Right atrium auricular region (tissue), 2 donors: ENCODE measurements around the gene LAMA2. TPM values are rescaled to one million over a fixed set of nuclear protein-coding genes. Genes with fewer than 3 reads are reported as not detected.

Source experiments
- DNase-seq: peaks from one replicate; pipeline ENCODE4 v3.0.0-alpha.2; 2019; ENCODE audit warnings: low spot score
- H3K27ac ChIP-seq, 2 donors: fragments of 200-600 bp; sonication (generic); 1 replicate in 1 of 2; 2 replicates in 1 of 2; pipeline ENCODE4 v1.5.1; 2016 to 2019
- H3K27me3 ChIP-seq, 2 donors: fragments of 200-600 bp; sonication (generic); one replicate each; pipeline versions ENCODE4 v1.5.1 to v1.6.0; 2017 to 2019
- H3K36me3 ChIP-seq: fragments of 200-600 bp; sonication (generic); one replicate; pipeline ENCODE4 v1.5.1; 2016
- H3K4me1 ChIP-seq, 2 donors: fragments of 200-600 bp; sonication (generic); one replicate each; pipeline versions ENCODE4 v1.5.1 to v1.6.0; 2017 to 2019
- H3K4me3 ChIP-seq, 2 donors: fragments of 200-600 bp; sonication (generic); 1 replicate in 1 of 2; 2 replicates in 1 of 2; pipeline ENCODE4 v1.5.1; 2017 to 2019; ENCODE audit warnings: mild to moderate bottlenecking in 1 of 2, moderate library complexity in 1 of 2
- H3K9me3 ChIP-seq, 2 donors: fragments of 200-600 bp; sonication (generic); one replicate each; pipeline ENCODE4 v1.5.1; 2019
- total RNA-seq, 2 donors: library from RNA; depleted of rRNA; stranded (reverse); fragments of >200 nt; gene quantifications; one replicate each; pipeline ENCODE4 v1.1.0, GENCODE V29; 2016
- TF ChIP-seq, protein P1 (sequence below), 2 donors: fragments of 200-600 bp; sonication (generic); IDR thresholded peaks; one replicate each; pipeline ENCODE4 v1.5.1; 2019; ENCODE audit warnings: antibody characterized with exemption in 2 of 2

LAMA2 gene
- total RNA-seq, 2 donors from 2014 or later, result 150 to 166 TPM

GRCh38 chr6:129209355-129209754 lies 326.4 kb downstream of the LAMA2 start:
- no peaks in the 10 kb centered on the region for H3K36me3 ChIP-seq
- H3K9me3 ChIP-seq, result no peaks in the 10 kb centered on the region
- H3K27ac ChIP-seq, result no peak overlapping the region
- H3K4me3 ChIP-seq, result no peak overlapping the region
- no peaks in the 10 kb centered on the region for H3K27me3 ChIP-seq
- TF ChIP-seq, protein P1, sequence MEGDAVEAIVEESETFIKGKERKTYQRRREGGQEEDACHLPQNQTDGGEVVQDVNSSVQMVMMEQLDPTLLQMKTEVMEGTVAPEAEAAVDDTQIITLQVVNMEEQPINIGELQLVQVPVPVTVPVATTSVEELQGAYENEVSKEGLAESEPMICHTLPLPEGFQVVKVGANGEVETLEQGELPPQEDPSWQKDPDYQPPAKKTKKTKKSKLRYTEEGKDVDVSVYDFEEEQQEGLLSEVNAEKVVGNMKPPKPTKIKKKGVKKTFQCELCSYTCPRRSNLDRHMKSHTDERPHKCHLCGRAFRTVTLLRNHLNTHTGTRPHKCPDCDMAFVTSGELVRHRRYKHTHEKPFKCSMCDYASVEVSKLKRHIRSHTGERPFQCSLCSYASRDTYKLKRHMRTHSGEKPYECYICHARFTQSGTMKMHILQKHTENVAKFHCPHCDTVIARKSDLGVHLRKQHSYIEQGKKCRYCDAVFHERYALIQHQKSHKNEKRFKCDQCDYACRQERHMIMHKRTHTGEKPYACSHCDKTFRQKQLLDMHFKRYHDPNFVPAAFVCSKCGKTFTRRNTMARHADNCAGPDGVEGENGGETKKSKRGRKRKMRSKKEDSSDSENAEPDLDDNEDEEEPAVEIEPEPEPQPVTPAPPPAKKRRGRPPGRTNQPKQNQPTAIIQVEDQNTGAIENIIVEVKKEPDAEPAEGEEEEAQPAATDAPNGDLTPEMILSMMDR (IDR thresholded peaks at IDR 0.05), result no peak
- peaks cover 0 to 9% of the 10 kb centered on the region in 2 donors for H3K4me1 ChIP-seq
- no peak for DNase-seq

DNA sequence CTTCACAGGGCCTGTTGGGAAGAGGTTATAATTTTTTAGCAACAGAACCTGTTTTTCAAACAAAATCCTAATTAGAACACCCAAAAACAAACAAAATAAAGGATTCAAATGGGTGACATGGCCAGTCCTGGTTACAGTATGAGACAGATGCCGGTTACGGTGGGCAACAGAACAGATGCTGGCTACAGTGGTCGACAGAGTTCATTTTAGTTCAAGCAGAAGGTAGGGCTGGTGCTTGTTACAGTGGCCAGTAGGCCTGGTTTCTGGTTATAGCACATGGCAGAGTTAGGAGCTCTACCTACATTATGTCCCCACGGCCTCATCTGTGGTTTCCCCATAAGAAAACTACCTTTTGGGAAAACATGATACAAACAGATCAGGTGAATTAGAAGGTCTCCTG lies 327.7 kb downstream of the LAMA2 start:
- Histone ChIP-seq H3K36me3 (no peaks in the 10 kb centered on the region), H3K27ac (no peak overlapping the region), H3K27me3 (no peaks in the 10 kb centered on the region), H3K9me3 (no peaks in the 10 kb centered on the region), H3K4me1 (peaks cover 0 to 9% of the 10 kb centered on the region in 2 donors), H3K4me3 (no peak overlapping the region)
- TF ChIP-seq, protein P1 (IDR thresholded peaks at IDR 0.05), result no peak
- no peak for DNase-seq

DNA sequence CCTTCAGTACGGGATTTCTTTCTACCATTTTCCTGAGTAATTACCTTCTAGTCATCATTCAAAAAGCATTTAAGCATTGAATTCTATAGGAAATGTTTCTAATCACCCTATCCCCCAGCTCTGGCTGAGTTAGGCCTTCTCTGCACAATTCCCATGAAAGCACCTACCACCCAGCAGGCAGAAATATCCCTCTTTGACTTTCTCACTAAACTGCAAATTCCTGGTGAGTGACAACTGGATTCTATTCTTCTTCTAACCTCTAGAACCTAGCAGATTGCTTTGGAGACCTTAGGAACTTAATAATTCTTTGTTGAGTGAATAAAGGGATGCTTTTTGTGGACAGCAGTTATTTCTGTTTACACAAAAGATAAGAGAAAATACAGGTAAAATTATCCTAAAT lies 328.7 kb downstream of the LAMA2 start:
- Histone ChIP-seq H3K27ac (no peak overlapping the region), H3K27me3 (no peaks in the 10 kb centered on the region), H3K36me3 (no peaks in the 10 kb centered on the region), H3K9me3 (no peaks in the 10 kb centered on the region), H3K4me1 (peaks cover 0 to 9% of the 10 kb centered on the region in 2 donors), H3K4me3 (no peak overlapping the region)
- TF ChIP-seq, protein P1 (IDR thresholded peaks at IDR 0.05), result no peak
- no peak for DNase-seq

- no peaks in the 10 kb centered on the region for H3K9me3 ChIP-seq
- no peak overlapping the region for H3K27ac ChIP-seq
- H3K4me1 ChIP-seq, result peaks cover 0 to 9% of the 10 kb centered on the region in 2 donors
- TF ChIP-seq, protein P1 (IDR thresholded peaks at IDR 0.05), result no peak
- no peaks in the 10 kb centered on the region for H3K36me3 ChIP-seq
- no peak overlapping the region for H3K4me3 ChIP-seq
- H3K27me3 ChIP-seq, result no peaks in the 10 kb centered on the region
- DNase-seq, result no peak
These were observed 329.1 kb downstream of the LAMA2 start for GRCh38 chr6:129212081-129212480.

DNA sequence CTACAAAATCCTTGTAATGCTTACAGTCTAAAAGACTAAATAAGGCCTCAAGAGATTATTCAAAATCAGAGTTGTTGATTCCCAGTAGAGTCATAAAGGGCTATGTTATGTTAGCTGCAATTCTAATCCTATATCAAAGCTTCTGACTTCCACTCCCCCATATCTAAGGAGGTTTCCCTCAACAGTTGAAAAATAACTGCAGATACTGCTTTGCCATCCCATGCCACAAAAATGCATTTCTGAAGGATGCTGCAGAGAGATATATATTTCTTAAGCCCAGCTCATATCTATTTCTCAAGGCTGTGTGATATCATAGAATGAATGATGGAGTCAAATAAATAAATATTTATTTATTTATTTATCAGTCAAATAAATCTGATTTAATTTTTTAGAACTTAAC lies 332.3 kb downstream of the LAMA2 start:
- Histone ChIP-seq H3K36me3 (no peaks in the 10 kb centered on the region), H3K27ac (no peak overlapping the region), H3K9me3 (no peaks in the 10 kb centered on the region), H3K4me1 (no peaks in the 10 kb centered on the region), H3K4me3 (no peak overlapping the region), H3K27me3 (no peaks in the 10 kb centered on the region)
- TF ChIP-seq, protein P1 (IDR thresholded peaks at IDR 0.05), result no peak
- DNase-seq, result no peak

- H3K4me1 ChIP-seq, result no peaks in the 10 kb centered on the region
- DNase-seq, result no peak
- H3K4me3 ChIP-seq, result no peak overlapping the region
- TF ChIP-seq, protein P1 (IDR thresholded peaks at IDR 0.05), result no peak
- H3K27me3 ChIP-seq, result no peaks in the 10 kb centered on the region
- no peaks in the 10 kb centered on the region for H3K36me3 ChIP-seq
- H3K27ac ChIP-seq, result no peak overlapping the region
- H3K9me3 ChIP-seq, result no peaks in the 10 kb centered on the region
These were observed 333.1 kb downstream of the LAMA2 start for GRCh38 chr6:129215916-129216520.
